ENCODE results near the gene RET. TPM values are rescaled to one million over a fixed set of nuclear protein-coding genes. Genes with fewer than 3 reads are reported as not detected.

Gene RET
- total RNA-seq, 1 donor from 2014 or later, result 1.2 TPM

GRCh38 chr10:43062402-43063160 is 14.3 kb upstream of the RET start:
- no peak for TF ChIP-seq CTCF (conservative IDR thresholded peaks at IDR 0.05; ENCODE audit: low read depth, low read length)
- H3K4me3 ChIP-seq (ENCODE audit: low read depth, low read length), result no peak overlapping the region
- DNase-seq (ENCODE audit: low read depth), result no peak

GRCh38 chr10:43064331-43065075 is 12.4 kb upstream of the RET start:
- H3K4me3 ChIP-seq (ENCODE audit: low read depth, low read length), result no peak overlapping the region
- no peak for DNase-seq (ENCODE audit: low read depth)
- no peak for TF ChIP-seq CTCF (conservative IDR thresholded peaks at IDR 0.05; ENCODE audit: low read depth, low read length)

- H3K4me3 ChIP-seq (ENCODE audit: low read depth, low read length), result no peak overlapping the region
- DNase-seq (ENCODE audit: low read depth), result no peak
- TF ChIP-seq CTCF (conservative IDR thresholded peaks at IDR 0.05; ENCODE audit: low read depth, low read length), result no peak
Measured at GRCh38 chr10:43065234-43065633, 11.6 kb upstream of the RET start.

DNA sequence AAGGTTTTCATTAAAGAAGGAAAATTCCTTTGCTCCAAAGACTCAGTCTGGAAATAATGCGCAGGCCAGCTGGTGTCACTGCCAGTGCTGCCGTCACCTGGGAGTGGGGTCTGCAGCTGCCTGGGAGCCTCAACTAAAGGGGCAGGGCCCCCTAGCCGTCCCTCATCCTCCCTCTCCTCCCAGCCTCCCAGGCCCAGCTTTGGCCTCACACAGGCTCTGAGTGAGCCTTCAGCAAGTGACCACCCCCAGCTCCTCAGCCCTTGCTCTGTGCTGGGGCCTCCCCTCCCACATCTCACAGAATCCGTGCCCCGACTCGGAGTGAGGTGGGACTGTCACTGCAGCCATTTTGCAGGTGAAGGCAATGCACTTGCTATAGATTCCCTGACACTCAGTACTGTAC is 11.1 kb upstream of the RET start:
- no peak for DNase-seq (ENCODE audit: low read depth)
- TF ChIP-seq CTCF (conservative IDR thresholded peaks at IDR 0.05; ENCODE audit: low read depth, low read length), result no peak
- no peak overlapping the region for H3K4me3 ChIP-seq (ENCODE audit: low read depth, low read length)

DNA sequence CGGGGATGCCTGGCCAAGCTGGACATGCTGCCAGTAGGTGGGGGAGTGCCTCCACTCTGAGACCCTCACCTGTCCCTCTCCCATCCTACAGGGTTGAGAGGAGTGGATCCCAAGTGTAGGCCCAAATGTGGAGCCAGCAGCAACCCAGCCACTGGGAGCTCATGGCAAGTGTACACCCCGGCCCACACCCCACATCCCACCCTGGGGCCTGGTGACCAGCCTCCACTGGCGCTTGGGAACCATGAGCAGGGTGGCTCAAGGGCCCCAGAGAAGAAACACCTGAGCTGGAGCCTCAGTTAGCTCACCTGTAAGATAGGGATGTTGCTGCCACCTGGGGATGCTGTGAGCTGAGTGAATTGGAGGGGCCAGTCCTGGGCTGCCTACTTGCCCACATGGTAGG is 10.4 kb upstream of the RET start:
- H3K4me3 ChIP-seq (ENCODE audit: low read depth, low read length), result no peak overlapping the region

GRCh38 chr10:43067391-43068135 is 9.3 kb upstream of the RET start:
- TF ChIP-seq CTCF (conservative IDR thresholded peaks at IDR 0.05; ENCODE audit: low read depth, low read length), result no peak
- no peak for DNase-seq (ENCODE audit: low read depth)

More for the DNA sequence above, 10.4 kb upstream of the RET start:
- TF ChIP-seq CTCF (conservative IDR thresholded peaks at IDR 0.05; ENCODE audit: low read depth, low read length), result no peak
- no peak for DNase-seq (ENCODE audit: low read depth)

More at GRCh38 chr10:43067391-43068135, 9.3 kb upstream of the RET start:
- H3K4me3 ChIP-seq (ENCODE audit: low read depth, low read length), result no peak overlapping the region

Measured in epithelial cell of proximal tubule (primary cell).